Cortex of kidney (tissue), 1 donor: ENCODE results near the gene PIEZO2.

Source experiments
- DNase-seq: peaks from one replicate; lab custom pipeline; 2025; lab: John Stamatoyannopoulos, UW

Gene PIEZO2

DNA sequence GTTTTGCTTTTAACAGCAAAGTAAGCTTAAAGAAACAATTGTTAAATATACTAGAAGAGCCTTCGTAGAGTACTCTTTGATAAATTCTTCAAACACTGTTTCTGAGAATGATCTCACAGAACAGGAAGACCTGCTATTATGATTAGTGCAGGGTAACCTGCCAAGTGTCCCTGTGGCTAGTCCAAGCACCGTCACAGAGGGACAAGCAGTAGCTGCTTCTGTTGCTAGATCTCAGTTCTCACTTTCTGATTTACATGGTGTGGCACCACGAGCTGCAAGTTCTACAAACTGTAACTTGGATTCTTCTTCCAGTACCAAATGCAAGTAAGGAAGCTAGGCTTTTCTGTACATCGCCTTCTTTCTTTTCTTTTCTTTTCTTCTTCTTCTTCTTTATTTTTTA is 121.5 kb downstream of the PIEZO2 start:
- DNase-seq, result no peak

DNA sequence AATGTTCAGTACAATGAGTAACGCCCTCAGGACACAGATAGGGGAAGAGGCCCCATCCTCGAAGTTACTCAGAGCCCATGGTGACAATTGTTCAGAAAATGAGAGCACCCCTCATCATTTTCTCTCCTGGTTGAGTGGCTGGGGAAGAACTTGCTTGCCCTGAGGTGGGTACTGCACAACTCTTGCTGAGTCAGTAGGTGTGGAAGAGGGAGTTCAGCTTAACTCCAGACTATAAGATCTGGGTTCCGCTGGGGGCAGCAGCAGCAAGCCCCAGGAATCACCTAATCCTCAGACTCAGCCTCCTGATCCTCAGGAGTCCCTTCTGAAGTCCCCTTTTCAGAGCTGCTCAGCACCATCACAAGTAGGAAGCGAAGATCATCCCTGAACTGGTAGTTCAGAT is 123.7 kb downstream of the PIEZO2 start:
- DNase-seq, result no peak

DNA sequence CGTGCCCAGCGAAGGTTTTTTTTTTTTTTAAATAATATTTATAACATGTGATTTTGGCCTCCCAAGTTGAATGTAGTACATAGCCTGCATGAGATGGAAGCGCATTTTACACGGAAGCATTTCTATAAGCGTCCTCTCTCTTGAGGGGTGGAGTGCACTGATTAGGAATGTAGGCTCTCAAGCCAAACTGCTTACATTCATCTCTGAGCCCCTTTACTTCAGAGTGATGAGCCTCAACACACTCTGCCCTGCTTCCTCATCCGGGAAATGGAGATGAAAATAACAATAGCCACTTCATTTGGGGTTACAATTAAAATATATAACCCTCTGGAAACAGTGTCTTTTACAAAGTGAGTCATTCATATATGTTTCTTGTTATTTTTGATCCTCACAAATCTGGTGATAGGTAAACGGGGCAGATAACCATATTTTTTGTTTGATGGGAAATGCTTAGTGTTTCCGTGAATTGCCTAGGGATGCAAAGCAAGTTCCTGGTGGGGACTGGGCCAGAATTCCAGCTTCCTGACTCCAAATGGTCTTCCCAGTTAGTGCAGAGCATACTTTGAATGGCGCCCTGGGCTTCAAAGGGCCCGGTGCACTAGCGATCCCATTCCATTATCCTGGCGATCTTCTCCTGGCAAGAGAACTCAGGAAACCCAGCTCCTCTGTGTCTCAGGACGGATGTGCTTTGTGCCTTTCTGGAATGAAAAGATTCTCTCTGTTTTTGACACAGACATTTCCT is 124.3 kb downstream of the PIEZO2 start:
- no peak for DNase-seq

DNA sequence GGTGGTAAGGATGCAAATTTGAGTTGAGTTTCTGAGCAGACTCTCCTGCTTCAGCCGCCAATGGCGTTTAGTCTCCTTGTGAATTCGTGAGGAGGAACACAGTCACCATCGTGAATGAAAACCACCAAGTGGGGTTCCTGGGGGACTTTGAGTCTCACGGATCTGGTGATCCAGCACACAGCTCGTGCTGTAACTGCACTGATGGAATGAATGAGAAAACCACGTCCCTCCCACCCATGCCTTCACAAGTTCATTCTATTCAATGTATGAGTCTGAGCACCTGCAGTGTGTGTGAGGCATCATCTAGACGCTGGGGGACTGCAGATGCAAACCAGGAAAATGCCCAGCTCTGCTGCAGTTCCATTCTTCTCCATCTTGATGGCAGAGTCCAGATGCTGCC is 127.9 kb downstream of the PIEZO2 start:
- no peak for DNase-seq

DNA sequence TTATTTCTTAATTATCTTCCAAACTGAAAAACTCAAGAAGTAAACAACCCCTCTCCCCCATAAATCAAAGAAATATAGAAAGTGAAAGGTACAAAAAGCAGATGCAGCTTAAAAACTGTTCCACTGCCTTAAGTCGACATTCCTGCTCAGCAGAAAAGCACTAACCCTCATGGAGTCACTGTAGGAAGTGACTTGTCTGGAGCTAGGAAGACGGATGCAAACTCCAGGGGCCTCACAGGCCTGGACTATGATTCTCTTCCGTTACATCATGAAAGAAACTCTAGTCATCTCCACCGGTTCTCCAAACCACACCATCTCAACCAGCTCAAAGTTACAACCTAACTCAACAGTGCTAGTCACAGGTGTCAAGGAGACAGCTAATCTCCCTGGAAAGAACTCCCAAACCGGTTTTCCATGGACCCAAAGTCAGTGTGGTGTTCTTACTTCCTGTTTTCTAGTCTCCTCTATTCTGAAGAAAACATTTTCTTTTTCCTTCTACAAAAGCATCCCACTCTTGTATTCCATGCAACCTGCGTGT is 128.4 kb downstream of the PIEZO2 start:
- DNase-seq, result no peak

DNA sequence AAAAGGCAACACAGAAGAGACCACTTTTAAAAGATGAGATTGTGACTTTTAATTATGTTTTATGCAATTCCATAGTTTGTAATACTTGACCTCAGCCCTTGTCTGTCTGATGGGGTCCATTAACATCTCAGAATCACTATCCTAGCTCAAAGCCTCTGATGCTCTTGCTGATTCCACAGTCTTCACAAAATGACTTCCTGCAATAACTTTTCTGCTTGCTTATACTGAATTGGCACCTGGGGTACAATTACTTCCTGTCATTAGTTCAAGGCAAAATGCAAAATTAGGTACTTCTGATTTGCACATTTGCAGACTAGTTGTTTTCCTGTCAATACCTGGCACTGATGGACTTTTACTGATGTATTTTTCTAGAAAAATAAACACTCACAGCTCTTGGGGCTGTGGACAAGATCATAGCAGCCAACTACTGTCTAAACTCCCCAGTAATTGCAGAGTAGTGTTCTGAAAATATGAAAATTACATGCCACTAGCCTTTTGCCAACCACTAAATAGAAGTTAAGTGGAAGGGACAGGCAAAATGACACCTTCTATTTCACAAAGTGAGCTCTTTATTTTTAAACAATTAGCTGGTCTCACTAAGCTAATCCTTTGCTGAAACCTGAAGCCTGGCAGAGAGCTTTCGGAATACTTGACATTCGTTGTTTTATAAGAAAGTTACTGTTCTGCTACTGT is 129.1 kb downstream of the PIEZO2 start:
- no peak for DNase-seq

DNA sequence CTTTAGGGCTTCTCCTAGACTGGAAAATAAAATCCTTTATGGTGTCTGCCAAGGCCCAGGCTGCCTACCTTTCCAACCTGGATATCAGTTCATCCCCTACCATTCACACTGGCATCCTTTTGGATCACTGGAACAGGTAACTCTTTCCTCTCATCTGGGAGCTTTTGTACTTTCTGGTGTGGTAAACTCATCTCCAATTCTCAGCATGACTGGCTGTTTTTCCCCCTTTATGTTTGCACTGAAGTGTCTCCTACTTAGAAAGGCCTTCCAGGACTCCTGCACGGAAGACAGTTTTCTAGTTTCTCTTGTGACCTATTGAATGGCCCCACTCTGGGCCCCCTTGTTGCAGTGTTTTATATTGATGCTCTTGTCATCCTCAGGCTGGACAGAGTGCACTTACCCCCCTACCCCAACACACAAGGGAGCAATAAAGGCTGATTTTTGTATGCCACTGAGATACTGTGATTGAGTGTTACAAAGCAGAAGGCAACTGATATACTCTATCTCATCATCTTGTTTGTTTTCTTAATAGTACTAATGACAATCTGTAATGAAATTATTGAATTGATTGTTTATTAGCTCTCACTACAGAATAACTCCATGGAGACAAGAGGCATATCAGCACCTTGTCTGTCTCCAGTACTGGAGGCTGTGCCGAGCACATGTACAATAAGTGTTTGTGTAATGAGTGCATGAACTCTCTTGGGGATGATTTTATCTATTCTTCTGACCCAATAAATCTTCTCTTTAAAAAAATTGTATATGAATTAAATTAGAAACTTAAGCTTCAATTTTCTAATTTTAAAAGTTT is 129.9 kb downstream of the PIEZO2 start:
- no peak for DNase-seq

DNA sequence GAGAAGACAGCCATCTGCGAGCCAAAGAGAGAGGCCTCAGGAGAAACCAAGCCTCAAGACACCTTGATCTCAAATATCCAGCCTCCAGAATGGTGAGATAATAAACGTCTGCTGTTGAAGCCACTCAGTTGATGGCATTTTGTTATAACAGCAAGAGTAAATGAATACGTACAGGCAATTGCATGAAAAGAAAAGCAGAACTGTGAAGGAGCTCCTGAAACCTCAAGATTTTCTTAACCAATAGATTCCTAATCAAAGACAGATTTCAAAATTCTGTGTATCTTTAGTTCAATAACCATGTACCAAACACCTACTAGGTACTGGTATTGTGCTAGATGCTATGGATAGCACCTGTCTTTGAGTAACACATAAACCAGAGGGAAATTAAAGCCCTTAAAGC is 139.5 kb downstream of the PIEZO2 start:
- no peak for DNase-seq

DNA sequence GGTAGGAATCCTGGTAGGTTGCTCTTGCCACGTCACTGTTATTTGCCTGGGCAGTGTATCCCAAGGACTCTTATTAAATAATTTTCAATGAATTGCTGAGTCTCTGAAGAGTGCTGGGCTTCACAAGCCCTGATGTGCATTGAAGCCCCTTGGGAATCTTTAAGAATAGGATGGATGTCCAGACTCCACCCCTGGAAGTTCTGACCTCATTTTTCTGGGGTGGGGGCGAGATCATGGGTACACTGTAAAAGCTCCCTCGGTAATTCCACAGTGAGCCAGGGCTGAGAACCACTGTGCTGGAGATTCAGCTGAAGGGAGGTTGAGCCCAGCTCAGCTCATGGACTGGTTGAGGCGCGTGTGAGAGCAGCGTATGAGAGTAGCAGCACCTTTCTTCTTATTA is 140.2 kb downstream of the PIEZO2 start:
- DNase-seq, result no peak

DNA sequence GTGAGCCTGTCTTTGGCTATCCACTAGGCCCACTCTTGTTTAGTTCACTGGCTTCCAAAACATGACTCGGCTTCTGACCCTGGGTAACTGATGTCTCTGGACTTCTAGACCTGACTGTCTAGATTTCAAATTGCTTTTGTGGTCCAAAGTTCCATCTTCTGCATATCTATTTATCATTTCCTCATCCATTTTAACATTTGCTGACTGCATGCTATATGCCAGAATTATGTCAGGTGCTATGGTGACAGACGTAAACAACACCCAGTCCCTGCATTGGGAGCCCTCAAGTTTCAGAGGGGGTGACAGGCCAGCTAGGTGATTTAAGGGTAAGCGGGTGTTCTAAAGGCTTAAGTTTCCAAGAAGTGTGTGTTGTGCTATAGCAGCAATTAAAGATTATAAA is 140.9 kb downstream of the PIEZO2 start:
- DNase-seq, result no peak

DNA sequence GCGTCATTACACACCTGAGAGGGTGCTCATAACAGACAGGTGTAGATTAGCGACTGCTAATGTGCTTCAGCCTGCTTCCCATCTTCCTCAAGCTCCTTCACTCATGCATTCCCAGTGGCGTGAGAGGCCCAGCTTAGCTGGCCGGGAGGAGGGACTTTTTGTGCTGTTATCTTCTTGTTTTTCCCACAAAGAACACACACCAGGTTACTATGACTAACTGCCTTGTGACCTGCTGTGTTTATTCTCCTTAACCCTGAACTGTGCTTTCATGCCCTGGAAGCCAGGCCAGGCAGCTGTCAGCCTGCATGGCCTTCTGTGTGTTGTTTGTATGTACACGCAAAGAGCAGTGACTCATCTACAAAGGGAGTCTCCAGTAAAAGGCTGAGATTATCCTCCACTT is 143.8 kb downstream of the PIEZO2 start:
- DNase-seq, result no peak

DNA sequence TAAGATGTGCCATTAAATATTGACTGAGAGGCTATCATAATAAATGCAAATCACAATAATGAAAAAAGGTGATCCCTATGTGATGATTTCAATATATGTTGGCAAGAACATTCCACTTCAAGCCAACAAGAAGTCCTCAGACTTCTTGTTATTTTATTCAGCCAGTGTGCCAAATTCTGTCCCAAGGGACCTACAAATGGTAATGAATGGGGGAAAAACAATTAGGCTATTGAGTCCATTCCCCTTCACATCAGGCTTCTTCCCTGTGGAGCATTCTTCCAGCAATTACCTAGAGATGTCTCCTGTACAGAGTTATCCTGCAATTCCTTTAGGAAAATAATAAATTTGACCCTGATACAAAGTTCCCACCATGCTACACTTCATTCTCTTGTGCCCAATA is 144.4 kb downstream of the PIEZO2 start:
- no peak for DNase-seq

DNA sequence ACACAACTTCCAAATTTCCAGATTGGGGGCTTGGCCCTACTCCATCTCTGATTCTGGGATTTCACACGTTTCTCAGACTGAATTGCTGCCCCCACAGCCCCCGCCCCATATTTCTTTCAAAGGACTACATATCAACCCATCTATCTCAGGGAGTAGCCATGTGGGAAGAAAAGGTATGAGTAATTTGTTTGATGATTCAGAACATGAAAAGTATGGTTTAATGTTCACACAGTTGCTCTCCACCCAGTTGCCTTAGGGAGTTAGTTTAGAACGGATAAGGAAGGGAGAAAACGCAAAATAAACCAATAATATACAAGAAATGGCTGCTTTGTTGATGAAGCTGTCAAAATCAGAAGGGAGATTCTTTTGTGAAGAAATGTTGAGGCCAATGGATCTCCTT is 145.1 kb downstream of the PIEZO2 start:
- DNase-seq, result no peak

DNA sequence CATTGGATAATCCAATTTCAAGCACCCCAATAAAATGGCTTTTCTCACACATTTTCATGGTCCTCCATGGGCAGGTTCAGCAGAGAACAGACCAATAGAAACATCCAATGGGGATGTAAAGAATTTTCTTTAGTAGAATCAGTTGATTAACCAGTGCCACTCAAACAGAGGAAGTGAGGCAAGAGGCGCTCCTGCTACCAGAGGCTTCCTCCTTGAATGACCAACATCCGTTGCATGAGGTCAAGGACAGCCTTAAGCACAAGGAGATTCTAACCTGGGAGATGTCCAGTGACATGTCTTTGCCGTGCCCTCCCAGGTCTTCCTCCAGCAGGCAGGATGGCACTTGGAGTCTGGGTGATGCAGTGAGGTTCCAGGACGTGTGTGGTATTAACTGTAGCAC is 146.6 kb downstream of the PIEZO2 start:
- no peak for DNase-seq

DNA sequence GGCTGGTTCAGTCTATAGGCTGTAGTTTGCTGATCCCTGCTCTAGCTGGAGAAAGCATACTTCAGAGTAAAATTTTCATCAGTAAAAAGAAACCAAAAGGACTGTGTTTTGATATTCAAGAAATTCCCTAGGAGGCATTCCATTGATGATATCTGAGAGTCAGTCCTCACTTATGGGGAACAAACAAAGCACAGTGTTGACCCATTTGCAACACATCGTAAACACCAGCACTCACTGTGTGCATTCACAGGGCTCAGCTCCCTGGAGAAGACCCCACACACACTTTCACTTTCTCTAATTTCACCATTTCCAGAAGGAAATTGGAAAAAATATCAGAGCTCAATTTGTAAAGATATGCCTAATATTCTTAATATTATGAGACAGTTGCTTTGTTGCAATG is 147.1 kb downstream of the PIEZO2 start:
- no peak for DNase-seq

DNA sequence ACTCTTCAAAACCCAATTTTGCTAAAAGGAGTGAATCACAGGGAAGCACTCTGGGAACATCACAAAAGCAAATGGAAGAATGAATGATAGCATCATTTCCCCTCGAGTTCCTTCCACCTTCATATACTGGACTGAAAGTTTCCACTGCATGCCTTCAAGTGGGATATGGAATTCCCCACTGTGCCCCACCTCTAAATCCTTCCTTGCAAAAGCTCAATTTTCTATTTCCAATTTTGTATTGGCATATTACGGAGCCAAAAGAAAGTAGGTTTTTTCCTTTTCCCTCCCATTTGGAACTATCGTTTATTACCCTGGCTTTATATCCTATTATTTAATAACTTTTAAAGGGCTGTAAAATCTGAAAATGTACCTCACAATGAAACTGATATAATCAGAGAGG is 149.3 kb downstream of the PIEZO2 start:
- DNase-seq, result no peak

DNA sequence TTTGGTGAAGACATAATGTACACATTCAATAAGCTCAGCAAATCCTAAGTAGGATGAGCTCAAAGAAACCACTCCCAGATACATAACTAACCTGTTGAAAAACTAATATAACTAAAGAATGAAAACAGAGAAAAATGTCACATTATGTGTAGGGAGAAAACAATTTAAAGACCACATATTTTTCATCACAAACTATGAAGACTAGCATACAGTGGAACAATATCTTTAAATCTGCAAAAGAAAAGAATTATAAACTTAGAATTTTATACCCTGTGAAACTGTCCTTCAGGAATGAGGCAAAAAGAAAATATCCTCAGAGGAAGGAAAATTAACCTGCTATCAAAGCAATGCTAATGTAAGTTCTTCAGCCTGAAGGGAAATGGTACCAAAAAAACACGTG is 151.5 kb downstream of the PIEZO2 start:
- DNase-seq, result no peak

DNA sequence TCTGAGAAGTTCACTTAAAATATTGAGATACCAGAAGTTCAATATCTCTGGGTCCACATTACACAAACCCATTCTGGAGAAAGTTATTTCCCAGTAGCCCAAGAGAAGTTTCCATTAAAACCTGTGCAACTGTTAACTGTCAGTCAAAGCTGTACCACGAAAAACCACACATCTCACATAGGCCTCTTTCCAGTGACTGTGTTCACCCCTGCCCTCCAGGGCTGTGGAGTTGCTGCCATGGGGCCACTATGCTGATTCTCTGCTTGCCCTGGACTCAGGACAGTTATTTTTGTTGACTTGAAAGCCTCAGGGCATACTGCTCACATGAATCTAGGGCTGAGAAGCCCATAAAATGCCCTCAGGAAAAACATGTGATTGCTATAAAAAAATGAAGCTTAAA is 153.8 kb downstream of the PIEZO2 start:
- DNase-seq, result no peak

DNA sequence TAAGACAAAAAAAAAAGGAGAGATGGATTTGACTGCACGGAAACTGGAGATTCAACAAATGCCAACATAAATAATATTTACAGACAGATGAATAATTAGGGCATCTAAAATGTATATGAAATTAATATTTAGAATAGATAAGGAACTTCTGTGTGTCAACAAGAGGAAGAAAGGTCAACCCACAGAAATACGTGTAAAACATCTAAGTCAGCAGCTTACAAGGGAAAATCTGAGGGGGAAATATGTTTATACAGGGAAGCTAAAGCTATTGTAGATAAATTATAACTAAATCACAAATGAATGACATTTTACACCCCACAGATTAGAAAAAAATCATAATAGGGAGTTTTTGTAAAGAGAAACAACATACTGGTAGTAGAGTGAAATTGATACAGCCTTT is 159.9 kb downstream of the PIEZO2 start:
- no peak for DNase-seq

DNA sequence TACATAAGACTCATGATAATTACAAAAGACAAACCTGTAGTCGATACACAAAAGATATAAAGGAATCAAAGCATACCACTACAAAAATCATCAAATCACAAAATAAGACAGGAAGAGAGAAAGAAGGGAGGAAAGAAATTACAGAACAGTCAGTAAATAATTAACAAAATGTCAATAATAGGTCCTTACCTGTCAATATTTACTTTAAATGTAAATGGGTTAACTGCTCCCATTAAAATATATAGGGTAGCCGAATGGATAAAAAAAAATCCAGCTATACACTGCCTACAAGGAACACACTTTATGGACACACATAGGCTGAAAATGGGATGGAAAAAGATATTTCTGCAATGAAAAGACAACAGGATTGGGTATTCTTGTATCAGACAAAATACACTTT is 163.7 kb downstream of the PIEZO2 start:
- DNase-seq, result no peak

DNA sequence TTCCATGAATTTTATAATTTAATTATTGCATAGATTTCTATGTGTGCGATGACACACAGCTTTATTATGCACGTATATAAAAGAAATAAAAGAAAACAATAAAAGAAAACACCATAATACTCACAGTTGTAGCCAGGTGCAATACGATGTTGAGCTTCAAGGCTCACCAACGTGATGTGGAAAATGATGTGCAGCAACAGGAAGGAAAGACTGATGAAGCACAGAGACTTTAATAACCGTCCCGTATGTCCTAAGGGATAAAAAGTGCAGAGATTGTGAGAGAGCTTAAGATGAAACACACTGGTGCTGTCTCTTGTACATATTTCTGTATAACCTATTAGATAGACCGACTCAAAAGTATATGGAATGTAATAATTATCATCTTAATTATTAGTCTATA is 170.0 kb downstream of the PIEZO2 start:
- DNase-seq, result no peak

DNA sequence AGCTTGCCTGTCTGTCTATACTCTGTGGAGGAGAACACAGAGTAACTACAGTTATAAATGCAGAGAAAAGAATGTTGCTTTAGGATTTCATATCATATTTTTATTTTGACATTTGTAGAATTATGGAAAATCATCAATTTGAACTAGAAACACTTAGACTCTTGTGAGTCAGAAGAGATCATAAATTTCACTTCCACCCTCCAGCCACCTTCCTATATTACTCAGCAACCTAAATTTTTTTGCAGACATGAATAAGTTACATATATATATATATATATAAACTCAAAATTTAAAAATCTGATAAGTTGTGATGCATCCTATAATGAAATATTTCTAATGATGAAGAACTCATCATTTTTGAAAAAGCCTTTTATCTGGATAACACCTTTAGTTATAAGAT is 172.3 kb downstream of the PIEZO2 start:
- no peak for DNase-seq
